NCI-H1092 (cell line): ENCODE data around the gene ORM1.

Source experiments
- DNase-seq: peaks from one replicate; lab custom pipeline; 2025; lab: John Stamatoyannopoulos, UW

Gene ORM1

DNA sequence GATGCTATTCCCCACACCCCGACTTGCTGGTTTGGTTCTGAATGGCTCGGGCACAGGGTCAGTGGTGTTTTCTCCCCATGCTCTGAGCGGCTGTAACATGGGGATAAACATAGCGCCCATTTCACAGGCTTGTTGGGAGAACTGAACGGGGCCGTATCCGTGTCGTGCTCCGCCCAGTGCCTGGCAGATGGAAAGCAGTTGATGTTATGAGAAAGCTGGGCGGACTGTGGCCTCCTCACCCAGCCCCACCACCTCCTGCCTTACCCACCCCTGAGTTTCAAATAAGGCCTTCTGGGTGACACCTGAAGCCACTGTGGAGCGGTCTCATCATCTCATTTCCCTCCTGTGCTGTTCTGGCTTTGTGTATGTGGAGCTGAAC lies 21.3 kb downstream of the ORM1 start:
- DNase-seq, result no peak

DNA sequence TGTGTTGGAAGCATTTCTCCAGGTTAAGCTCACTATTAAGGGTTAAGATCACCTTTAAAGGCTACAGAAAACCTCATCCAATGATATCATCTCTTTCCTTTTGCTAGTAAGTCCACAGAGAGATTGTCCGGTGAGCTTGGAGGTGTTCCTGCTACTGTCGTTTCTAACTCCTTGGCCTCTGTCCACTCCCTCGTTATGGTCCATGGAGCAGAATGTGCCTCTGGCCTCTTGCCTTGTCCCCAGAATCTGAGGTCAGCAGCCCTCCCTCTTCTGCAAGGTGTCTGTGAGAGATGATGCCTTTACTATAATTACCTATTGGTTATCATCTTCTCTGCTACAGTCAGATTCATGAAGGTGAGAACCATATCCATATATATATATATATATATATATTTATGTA lies 21.8 kb downstream of the ORM1 start:
- no peak for DNase-seq

DNA sequence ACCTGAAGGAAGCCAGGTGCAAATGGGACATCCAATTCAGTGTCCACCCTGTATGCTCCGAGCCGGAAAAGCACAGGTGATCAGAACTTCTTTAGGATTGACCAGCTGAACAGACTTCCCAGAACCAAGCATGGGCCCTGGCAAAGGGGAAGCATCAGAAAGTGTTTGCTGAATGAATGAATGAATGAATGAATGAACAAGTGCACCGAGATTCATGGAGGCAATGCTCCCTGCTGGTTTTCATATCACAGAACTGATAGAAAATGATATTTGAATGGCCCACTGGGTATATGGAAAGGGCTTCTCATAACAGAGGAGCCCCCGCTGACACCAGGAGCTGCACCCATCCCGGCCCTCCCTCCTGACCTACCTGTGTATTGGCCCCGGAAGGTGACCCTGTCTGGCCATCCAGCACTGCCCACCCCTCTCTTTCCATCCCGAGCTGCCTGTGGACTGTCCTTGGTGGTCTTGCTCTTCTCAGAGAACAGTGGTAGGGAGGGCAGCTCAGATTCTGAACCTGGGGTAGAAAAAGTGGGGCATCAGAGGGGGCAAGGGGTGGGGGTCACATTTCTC lies 22.7 kb downstream of the ORM1 start:
- DNase-seq, result no peak

DNA sequence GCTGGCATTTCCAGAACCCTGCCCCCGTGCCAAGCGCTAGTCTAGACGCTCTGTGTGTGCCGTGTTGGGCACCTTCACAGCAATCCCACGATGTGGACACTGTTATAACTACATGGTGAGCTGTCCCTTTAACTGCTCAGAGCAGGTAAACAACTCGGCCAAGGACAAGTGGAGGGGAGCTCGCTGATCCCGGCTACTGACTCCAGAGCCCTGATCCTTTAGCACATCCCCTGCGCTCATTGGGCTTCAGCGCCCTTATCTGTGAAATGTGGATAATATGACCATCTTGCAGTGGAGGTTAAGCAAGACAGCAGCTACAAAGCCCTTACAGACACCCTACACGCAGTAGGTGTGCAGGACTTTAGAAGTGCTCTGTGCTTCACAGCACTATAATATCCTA lies 23.2 kb downstream of the ORM1 start:
- no peak for DNase-seq

DNA sequence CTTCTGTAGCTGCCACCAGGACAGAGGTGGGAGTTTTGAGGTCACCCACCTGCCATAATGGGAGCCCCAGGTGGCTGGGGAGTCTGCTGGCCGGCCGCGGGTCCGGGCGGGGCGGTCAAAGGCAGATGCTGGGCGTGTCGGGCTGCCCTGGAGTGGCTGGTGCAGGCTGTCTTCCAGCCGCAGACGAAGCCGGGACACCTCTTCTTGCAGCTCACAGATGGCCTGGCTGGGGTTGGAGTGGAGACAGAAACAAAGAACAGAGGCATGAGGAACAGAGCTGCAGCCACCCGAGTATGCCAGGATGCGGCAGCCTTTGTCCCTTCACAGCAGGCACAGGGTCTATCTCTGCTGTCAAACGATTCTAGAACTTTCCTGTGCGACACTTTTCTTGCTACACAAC lies 24.8 kb downstream of the ORM1 start:
- no peak for DNase-seq

DNA sequence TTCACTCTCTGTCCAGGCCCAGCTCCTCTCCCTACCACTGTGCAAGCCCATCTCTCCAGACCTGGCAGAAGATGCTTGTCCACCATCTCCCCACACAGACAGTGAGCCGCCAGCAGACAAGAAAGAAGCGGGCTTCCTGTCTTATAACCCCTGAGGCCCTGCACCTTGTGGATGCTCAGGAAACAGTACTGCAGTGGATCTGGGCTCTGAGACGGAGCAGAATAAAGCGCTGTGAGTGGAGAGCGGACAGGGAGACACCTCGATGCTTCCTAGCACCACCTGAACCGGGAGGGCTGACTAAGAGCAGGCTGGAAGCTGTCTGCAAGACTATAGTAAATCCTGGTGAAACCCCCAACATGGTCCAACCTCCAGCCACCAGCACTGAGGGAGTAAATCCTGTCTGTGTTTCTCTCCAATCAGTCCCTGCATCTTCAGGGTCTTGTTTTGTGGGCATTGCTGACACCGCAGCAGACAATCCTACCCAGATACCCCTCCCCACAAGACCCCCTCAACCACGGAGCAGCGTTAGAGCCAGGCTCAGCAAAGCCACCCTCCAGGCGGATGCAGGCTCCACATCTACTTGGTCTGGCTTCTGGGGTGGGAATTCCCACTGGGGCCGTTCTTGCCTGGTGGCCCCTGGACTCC lies 25.5 kb downstream of the ORM1 start:
- no peak for DNase-seq

DNA sequence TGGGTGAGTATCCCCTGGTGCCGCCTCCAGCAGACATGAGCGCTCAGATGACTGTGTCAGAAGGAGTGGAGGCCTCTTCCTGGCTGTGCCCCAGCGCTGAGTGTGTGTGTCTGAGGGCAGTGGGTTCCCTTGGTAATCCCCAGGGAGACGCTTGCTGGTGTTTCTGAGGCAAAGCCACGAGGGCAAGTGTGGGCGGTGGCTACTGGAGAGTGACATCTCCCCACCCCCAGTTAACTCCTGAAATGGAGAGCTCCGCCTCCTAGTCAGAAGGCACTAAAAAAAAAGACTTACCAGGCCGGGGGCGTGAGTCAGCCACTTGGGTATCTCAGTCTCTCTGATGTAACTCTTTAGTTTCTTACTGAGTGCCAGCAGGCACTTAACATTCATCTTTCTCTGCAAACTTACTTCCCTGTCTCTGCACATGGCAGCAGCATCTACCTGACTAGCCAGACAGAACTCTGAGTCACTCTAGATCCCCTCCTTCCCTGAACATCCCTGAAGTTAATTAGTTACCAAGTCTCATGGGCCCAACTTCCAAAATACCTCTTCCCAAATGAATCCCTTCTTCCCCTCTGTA lies 26.1 kb downstream of the ORM1 start:
- no peak for DNase-seq

DNA sequence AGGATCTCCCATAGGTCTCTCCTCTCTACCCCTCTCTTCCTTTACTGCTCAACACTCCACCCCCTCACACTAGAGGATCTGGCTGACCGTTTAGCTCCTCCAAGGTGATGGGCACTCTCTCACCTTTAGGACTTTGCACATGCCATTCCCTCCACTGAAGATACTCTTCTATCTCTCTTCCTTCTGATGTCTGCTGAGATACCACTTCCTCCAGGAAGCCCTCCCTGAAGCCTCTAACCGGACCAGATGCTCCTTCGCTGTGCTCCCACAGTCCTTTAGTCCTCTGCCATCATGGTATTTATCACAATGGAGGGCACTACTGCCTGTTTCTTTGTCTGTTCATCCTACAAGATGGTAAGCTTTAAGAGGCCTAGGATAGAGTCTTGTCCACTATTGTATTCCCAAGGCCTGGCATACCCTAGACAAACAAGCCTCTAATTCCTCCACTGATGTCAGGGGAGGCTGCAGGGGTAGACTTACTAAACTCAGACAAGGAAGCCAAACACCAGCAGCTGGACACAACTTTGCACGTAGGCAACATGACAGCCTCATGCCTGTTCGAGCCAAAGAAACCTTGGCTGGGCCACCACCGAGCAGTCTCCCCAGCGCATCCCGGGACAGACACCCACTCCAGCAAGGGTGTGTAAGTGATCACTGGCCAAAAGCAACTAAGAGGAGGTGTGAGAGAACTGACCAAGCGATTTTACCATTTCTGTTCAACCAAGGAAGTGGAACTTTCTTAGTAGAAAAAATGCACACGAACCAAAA lies 27.0 kb downstream of the ORM1 start:
- DNase-seq, result no peak

DNA sequence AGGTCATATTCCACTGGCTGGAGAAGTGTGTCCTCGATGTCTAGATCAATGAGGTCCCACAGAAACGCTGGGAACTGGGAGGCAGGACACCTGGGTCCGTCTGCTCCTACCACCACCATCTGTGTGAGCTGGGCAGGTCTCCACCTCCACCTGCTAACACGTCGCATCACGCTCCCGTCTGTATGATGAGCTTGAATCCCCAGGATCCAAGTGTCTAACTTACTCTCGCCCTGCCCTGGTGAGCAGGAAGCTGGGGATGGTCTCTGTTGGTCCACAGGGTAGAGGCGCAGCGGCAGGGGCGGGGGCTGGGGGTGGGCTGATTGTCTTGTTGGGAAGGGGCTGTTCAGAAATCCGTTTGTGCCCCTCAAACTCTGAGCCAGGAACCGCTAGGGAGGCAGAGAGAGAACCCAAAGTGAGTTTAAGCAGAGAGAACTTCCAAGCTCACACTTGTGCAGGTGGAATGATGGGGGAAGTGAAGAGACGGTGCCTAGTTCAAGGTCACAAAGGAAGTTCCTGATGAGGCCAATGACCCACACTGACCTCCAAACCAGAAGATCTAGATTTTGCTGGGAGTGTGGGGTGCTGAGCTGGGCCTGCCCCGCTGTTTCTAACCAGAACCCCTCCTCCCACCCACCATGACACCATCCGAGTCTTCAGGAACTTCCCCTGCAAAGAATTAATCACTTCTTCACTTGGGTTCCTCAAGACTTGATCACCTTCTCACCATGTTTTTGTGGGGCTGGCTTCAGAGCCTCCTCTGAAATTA lies 27.9 kb downstream of the ORM1 start:
- no peak for DNase-seq

DNA sequence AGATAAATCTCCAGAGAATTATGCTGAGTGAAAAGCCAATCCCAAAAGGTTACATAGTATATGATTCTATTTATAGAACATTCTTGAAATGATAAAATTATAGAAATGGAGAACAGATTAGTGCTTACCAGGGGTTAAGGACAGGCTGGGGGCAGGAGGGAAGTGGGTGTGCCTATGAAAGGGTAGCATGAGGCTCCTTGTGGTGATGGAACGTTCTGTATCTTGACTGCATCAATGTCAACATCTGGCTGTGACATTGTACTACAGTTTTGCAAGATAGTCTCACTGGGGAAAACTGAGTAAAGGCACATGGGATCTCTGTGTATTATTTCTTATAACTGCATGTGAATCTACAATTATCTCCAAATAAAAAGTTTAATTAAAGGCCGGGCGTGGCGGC lies 29.0 kb downstream of the ORM1 start:
- DNase-seq, result no peak

DNA sequence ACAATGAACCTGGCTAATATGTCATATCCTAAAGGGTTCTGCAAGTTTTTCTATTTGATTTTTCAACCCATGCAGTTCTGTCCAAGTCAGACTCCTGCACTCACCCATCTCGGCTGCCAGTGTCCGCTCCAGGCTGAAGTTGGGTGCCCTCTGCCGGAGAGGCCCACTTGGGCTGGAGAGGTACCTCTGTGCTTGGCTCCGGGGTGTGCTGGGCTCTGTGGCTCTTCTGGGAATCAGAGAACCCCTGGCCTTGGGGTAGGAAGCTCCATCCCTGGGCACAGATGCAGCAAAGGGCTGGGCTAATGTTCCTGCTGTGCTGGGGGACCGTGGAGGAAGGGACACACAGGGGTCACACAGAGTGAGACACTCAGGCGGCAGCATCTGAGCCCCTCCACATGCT lies 32.9 kb downstream of the ORM1 start:
- no peak for DNase-seq

DNA sequence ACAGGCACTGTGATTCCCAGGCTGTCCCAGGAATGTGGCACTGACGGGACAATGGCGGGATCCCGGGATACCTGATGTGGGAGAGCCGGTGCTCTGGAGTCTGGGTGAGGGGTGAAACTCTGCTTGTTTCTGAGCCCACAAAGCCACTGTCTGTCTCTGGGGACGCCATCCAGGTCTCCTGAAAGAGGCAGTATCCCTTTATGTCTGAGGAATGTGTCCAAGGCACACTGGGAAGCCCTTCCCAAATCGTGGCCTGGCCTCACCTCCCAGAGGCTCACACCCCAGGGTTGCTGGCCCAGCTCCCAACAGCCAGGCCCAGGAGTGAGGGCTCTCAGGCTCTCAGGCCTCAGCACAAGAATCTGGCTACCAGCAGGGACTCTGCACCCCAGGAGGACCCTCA lies 33.9 kb downstream of the ORM1 start:
- DNase-seq, result no peak

DNA sequence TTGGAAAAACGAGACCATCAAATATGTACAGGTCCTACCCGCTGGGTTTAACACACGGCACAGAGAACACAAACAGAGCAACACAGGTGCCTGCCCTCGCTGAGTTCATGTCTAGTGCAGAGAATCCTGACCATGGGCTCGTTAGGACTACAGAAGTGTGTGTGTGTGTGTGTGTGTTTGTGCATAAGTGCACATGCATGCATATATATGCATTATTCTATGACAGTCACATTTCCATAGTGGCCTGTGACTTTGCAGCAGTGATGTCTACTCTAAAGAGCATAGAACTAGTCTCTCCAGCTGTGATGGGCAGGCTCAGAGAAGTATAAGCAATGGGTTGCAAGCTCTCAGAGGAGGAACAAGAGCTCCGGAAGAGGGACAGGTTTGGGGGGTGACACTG lies 34.5 kb downstream of the ORM1 start:
- DNase-seq, result no peak

DNA sequence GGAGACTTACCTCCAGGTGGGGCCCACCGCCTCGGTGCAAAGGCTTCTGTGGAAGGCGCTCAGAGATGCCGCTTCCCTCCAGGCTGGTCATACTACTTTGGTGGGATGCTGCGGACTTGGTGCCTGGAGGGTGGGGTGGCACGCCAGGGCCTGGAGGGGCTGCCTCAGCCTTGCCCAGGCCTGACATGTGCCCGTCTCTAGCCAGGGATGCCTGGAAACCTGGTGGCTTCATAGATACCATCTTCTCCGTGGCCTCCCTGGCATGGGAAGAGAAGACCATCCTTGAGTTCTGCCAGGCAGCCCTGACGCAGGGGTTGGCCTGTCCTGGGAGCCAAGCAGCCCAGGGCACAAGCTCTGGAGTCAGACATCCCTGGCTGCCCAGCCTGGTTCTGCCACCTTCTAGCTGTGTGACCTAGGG lies 35.0 kb downstream of the ORM1 start:
- no peak for DNase-seq

DNA sequence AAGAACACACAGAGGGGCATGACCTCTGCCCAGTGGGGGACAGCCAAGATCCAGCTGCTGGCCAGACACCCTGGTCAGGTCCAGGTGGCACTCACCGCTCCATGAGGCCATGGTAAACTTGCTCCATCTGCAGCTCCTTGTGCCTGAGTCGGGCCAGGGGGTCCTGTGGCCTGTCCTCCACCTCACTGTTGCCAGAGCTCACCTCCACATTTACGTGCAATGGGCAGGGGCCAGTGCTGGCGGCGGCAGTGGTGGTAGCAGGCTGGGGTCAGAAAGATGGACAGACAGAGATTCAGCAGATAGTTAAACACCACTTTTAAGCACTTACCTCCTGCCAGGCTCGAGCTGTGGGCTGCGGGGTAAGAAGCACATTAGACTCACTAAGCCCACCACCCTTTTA lies 36.9 kb downstream of the ORM1 start:
- DNase-seq, result no peak

DNA sequence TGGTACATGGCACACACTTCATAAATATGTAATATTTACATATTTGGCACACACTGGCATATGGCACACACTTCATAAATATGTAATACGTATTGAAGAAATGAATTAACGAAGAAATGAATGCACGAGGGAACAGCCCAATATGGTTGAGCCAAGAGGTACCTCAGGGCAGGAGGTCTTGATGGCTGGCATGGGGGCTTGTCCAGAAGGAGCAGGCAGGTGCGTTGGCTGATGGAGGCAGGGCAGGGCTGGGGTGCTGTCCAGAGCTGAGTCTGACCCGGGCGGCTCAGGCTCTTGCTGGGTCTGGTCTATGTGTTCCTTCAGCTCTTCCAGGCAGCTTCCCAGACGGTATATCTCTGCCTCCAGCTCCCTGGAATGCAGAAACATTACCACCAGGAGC lies 38.6 kb downstream of the ORM1 start:
- no peak for DNase-seq

DNA sequence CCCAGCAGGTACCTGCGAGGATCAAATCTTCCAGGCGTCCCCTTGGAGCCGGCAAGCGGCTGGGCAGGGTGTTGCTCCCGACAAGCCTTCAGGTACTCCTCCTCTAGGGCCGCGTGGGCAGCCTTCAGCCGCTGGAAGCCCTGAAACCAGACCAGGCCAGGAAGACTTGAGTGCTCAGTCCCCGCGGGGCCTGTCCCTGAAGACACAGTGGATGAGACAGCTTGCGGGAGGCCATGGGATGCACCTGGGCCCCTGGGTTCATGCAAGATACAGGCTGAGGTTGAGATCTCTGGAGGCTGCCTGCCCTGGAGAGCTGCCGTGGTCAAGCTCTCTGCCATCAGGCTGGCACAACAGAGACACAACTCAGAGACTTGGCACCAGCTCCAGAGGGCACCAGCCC lies 39.5 kb downstream of the ORM1 start:
- DNase-seq, result no peak

DNA sequence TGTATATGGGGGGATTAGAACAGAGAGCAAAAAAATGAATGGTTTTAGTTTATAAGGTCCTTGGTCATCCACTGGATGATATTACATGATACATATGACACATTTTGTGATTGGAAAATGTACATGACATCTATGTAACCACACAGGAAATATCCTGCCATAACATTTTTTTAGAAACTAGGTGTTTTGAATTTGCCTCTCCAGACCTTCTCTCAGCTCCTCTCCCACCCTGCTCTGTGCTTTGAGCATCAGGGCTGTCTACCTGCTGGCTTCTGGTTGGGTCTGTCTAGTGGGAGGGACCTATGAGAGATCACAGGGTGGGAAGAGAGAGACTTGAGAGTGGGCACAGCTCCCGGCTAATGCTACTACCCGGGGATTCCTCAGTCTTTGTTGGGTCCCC lies 40.5 kb downstream of the ORM1 start:
- DNase-seq, result no peak

DNA sequence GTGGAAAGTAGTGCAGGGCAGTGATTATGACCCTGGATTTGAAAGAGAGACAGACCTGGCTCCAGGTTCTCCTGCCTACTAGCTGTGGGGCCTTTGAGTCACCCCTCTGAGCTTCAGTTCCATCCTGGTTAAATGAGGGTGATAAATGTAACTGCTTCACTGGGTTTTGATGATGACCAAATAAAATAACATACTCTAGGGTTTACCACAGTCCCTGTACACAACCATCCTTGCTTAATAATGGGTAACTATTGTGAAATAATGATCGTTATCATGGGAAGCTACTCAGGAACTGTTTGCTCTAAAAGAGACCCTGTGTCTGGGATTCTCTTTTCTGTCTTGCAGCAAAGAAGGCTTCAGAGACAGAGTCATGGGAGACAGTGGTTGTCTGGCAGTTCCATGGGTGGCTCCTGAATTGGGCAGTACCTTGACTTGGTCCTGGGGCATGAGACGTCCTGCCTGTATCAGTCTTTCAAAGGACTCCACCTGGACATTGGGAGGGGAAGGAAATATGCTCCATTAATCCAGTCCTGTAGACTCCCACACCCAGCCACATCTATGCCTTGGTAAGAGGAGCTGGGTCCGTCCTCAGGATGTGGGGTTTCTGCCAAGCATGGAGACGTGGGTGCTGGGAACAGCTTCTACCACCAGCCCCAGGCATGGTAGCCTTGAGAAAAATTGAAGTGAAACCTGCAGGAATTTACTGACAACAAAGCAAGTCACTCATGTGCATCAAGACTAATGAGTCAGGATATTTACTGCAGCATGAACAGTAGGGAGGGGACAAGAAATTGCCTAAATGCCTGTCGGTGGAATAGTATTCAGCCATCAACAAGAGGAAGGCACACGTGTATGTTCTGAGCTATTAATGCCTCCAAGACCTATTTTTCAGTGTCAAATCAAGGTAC lies 41.5 kb downstream of the ORM1 start:
- DNase-seq, result no peak

DNA sequence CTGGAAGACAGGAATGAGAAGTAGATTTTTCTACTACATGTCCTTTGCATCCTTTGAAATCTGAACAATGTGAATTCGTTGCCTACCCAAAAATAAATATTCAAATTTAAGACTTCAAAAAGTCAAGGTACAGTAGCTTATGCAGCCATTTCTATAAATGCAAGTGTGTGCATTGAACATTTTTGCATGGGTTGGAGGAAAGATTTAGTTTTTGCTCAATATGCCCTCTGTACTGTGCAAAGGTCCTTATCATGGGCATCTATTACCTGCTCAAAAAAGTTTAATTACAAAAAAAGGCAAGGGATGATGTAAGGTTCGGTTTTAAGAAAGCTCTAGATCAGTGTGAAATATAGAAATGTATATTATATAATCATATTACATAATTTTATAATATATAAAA lies 42.3 kb downstream of the ORM1 start:
- DNase-seq, result no peak

DNA sequence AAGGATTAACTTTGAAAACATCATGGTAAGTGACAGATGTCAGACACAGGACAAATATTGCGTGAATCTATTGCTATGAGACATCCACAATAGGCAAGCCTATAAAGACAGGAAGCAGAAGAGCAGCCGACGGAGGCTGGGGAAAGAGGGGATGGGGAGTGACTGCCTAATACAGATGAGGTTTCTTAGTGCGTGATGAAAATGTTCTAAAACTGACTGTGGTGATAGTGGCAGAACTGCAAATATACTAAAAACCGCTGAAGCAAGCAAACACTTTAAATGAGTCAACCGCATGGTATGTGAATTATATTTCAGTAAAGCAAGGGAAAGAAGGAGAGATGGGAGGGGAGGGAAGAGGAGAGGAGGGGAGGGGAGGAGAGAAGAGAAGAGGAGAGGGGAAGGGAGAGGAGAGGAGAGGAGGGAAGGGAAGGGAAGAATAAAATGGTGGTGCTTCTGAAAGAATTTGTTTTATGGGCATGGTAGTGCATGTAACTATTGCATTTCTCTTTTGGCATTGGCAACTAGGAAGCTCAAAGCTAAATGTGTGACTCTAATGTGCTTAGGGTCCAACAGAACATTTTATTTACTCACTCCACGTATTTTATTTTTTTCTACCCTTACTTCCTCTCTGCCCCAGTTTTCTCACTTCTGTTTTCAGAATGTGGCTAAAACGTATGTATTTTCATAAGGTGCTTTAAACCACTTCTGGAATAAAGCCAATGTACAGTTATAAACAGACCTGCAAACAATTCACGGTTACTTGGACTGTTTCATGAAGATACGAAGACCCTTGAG lies 43.6 kb downstream of the ORM1 start:
- DNase-seq, result no peak
